ENCODE measurements around the gene CELF4. TPM values are rescaled to one million over a fixed set of nuclear protein-coding genes. Genes with fewer than 3 reads are reported as not detected.

CELF4 gene
- total RNA-seq, 2 donors from 2014 or later, result 0.22 to 3.9 TPM

DNA sequence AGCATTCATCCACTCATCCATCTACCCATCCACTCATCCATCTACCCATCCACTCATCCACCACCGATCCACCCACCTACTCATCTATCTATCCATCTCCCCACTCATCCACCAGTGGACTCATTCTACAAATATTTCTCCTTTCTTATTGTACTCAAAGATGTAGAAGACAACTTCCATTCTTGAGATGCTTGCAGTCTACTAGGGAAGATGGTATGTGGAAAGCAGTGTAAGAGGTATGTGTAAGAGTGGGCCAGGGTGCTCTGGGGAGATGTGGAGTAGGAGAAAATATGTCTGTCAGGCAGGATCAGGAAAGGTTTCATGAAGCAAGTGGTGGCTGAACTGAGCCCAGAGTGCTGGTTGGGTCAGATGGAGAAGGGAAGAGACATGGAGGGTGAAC is 150.8 kb downstream of the CELF4 start:
- H3K9me3 ChIP-seq, result no peaks in the 10 kb centered on the region
- no peaks in the 10 kb centered on the region for H3K36me3 ChIP-seq
- H3K4me3 ChIP-seq, result no peak overlapping the region
- TF ChIP-seq, protein P1, sequence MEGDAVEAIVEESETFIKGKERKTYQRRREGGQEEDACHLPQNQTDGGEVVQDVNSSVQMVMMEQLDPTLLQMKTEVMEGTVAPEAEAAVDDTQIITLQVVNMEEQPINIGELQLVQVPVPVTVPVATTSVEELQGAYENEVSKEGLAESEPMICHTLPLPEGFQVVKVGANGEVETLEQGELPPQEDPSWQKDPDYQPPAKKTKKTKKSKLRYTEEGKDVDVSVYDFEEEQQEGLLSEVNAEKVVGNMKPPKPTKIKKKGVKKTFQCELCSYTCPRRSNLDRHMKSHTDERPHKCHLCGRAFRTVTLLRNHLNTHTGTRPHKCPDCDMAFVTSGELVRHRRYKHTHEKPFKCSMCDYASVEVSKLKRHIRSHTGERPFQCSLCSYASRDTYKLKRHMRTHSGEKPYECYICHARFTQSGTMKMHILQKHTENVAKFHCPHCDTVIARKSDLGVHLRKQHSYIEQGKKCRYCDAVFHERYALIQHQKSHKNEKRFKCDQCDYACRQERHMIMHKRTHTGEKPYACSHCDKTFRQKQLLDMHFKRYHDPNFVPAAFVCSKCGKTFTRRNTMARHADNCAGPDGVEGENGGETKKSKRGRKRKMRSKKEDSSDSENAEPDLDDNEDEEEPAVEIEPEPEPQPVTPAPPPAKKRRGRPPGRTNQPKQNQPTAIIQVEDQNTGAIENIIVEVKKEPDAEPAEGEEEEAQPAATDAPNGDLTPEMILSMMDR (IDR thresholded peaks at IDR 0.05), result no peak
- H3K27me3 ChIP-seq, result no peaks in the 10 kb centered on the region
- H3K27ac ChIP-seq, result no peak overlapping the region
- H3K4me1 ChIP-seq, result peaks cover 0 to 6% of the 10 kb centered on the region in 2 donors
- no peak for DNase-seq (ENCODE audit: low spot score)

DNA sequence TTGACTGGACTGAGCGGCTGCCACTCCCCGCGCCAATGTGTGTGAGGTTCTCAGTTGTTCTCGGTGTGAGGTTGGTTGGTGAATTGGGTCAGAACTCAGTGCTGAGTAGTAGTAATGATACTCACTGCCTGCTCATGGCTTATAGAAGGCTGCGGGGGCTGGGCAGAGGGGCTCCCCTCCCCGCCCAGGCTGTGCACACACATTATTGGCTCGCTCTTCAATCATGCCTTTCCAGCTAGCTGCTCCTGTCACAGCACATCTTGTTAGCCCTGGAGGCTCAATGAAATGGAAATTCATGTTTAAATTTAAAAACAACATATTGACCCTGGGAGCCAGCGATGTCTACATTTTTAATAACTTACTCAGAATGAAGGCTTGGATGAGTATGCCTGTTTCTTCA is 152.8 kb downstream of the CELF4 start:
- DNase-seq (ENCODE audit: low spot score), result no peak
- Histone ChIP-seq H3K27me3 (no peaks in the 10 kb centered on the region), H3K27ac (no peak overlapping the region), H3K36me3 (no peaks in the 10 kb centered on the region), H3K9me3 (no peaks in the 10 kb centered on the region), H3K4me3 (no peak overlapping the region), H3K4me1 (peaks cover 0 to 6% of the 10 kb centered on the region in 2 donors)
- TF ChIP-seq, protein P1 (IDR thresholded peaks at IDR 0.05), result no peak

DNA sequence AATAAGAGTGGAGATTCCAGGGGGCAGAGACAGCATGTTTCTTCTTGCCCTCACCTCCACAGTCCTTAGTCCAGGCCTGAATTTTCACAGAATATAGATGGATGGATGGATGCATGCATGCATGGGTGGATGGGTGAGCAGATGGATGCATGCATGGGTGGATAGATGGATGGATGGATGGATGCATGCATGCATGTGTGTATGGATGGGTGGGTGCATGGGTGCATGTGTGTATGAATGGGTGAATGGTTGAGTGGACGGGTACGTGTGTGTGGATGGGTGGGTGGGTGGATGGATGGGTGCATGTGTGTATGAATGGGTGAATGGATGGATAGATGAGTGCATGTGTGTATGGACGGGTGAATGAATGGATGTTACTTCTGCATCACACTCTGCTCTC is 153.3 kb downstream of the CELF4 start:
- Histone ChIP-seq H3K4me3 (no peak overlapping the region), H3K27ac (no peak overlapping the region), H3K9me3 (no peaks in the 10 kb centered on the region), H3K27me3 (no peaks in the 10 kb centered on the region), H3K36me3 (no peaks in the 10 kb centered on the region), H3K4me1 (peaks cover 0 to 6% of the 10 kb centered on the region in 2 donors)
- DNase-seq (ENCODE audit: low spot score), result no peak
- TF ChIP-seq, protein P1 (IDR thresholded peaks at IDR 0.05), result no peak

DNA sequence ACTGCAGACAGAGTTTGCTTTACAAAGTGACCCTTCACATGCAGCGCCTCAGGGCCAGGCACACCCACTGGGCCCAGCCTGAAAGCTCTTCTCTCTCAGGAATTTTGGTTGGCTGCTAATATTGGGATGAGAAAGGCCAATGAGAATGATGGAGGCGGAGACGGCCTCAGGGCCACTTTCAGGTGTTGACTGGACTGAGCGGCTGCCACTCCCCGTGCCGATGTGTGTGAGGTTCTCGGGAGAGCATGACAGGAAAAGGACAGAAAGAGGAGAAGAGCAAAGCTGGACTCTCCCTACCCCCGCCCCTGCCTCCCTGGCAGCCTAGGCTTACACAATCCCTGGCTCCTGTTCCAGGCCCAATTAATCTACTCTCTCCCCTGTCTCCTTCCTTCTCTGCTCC is 155.7 kb downstream of the CELF4 start:
- no peaks in the 10 kb centered on the region for H3K36me3 ChIP-seq
- no peaks in the 10 kb centered on the region for H3K27me3 ChIP-seq
- no peak for DNase-seq (ENCODE audit: low spot score)
- no peaks in the 10 kb centered on the region for H3K9me3 ChIP-seq
- no peak overlapping the region for H3K4me3 ChIP-seq
- H3K4me1 ChIP-seq, result peaks cover 0 to 6% of the 10 kb centered on the region in 2 donors
- no peak overlapping the region for H3K27ac ChIP-seq
- TF ChIP-seq, protein P1 (IDR thresholded peaks at IDR 0.05), result no peak

DNA sequence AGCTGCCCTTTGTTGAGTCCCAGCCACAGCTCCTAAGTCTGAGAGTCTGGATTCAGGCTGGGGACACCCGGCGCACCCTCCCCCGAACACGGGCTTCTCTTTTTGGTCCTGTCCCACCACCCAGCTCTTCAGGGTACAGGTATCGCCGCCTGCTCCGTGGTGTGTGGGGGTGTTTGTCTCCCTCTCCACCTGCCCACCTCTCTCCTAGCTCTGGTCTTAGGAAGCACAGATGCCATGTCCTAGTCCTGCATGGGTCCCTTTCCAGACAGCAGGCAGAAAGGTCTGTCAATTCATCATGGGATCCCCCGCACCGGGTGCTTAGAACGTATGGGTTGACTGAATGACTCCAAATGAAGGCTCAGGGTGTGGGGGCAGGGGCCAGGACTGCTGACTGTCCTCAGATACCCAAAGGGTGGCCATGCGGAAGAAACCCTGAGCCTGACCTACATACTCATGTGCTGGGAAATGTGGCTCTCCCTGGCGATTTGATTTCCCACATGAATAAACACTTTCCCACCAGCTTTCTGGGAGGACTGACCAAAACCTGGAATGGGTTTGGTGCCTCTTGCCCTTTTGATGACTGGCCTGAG is 156.8 kb downstream of the CELF4 start:
- no peak overlapping the region for H3K27ac ChIP-seq
- no peaks in the 10 kb centered on the region for H3K36me3 ChIP-seq
- H3K9me3 ChIP-seq, result no peaks in the 10 kb centered on the region
- H3K4me3 ChIP-seq, result no peak overlapping the region
- DNase-seq (ENCODE audit: low spot score), result no peak
- TF ChIP-seq, protein P1 (IDR thresholded peaks at IDR 0.05), result no peak
- H3K27me3 ChIP-seq, result no peaks in the 10 kb centered on the region
- H3K4me1 ChIP-seq, result peaks cover 0 to 6% of the 10 kb centered on the region in 2 donors

DNA sequence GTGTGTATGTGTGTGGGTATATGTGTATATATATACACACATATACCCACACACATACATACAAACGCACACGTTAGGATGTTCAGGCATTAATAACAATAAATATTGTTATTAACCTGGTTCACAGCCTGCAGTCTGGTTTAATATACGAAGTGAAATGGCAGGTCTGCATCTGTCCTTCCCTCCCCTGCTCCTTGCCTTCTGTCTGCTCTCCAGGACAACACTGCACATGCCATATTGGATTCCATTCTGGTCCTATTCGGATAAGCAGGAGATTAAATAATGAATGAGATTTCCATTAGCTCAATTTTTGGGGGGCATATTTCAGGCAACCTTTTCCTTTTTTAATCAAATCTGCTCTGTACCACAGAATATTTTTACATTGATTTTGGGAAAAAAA is 158.0 kb downstream of the CELF4 start:
- TF ChIP-seq, protein P1 (IDR thresholded peaks at IDR 0.05), result no peak
- Histone ChIP-seq H3K27me3 (no peaks in the 10 kb centered on the region), H3K4me1 (peaks cover 0 to 17% of the 10 kb centered on the region in 2 donors), H3K27ac (no peak overlapping the region), H3K4me3 (no peak overlapping the region), H3K36me3 (no peaks in the 10 kb centered on the region), H3K9me3 (no peaks in the 10 kb centered on the region)
- DNase-seq (ENCODE audit: low spot score), result no peak

Data from right atrium auricular region (tissue), 2 donors.